Fibroblast of skin of left quadriceps (primary cell): Measurements from ENCODE around the gene PPM1H.

Source experiments
- DNase-seq, 2 experiments: peaks; one replicate each; pipeline ENCODE4 v3.0.0-alpha.2; 2013; ENCODE audit warnings: low read depth in 2 of 2

The PPM1H gene

GRCh38 chr12:62800707-62801400 lies 134.1 kb downstream of the PPM1H start:
- no peak for DNase-seq

DNA sequence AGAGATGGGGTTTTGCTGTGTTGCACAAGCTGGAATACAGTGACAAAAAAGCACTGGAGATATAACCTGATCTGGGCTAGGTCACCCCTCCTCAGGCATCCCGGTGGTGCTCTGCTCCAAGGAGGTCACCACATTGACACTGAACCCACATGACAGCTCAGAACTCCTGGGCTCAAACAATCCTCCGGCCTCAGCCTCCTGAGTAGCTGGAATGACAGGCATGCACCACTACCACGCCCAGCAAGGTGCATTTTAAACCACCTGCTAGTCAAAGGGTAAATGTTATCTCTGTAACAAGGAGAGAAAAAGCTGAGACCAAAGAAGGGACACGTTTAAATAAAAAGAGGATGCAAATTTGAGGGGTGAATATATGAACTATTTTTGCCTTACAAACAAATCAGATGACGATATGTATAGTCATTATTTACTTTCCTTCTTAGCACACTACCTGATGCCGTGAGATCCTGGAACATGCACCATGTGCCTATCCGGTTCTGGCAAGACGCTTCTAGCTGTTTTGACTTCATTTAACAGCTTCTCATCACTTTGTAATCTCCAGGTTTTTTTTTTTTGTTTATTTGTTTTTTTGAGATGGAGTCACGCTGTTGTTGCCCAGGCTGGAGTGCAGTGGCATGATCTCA lies 135.1 kb downstream of the PPM1H start:
- no peak for DNase-seq

- DNase-seq, result peak; percentile 51 to 53
Measured at GRCh38 chr12:62799126-62799736, 135.7 kb downstream of the PPM1H start.

DNA sequence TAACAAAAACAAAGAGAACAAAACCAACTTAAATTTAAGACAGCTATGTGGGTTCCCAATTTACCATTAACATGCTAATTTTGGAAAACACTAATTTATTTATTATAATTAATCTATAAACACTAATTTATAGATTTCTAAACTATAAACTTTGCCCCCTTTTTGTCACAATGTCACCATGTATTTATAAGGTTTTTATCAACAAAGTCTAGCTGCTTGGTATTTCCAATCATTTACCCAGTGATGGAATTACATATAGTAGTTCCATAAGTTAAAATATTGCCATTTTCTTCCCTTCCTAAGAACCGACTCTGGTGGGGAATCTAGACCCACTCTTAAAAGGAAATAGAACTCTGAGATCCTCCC lies 140.7 kb downstream of the PPM1H start:
- DNase-seq, result no peak

- peak; percentile 97 to 98 for DNase-seq
Measured at GRCh38 chr12:62793256-62794217, 141.4 kb downstream of the PPM1H start.

GRCh38 chr12:62792236-62792870 lies 142.6 kb downstream of the PPM1H start:
- DNase-seq, result no peak

GRCh38 chr12:62789851-62790250 lies 145.1 kb downstream of the PPM1H start:
- no peak for DNase-seq

- no peak for DNase-seq
Measured at GRCh38 chr12:62787611-62788010, 147.3 kb downstream of the PPM1H start.

GRCh38 chr12:62787023-62787422 lies 147.9 kb downstream of the PPM1H start:
- DNase-seq, result no peak

GRCh38 chr12:62785941-62786559 lies 148.9 kb downstream of the PPM1H start:
- DNase-seq, result peak; percentile 82 to 87

DNA sequence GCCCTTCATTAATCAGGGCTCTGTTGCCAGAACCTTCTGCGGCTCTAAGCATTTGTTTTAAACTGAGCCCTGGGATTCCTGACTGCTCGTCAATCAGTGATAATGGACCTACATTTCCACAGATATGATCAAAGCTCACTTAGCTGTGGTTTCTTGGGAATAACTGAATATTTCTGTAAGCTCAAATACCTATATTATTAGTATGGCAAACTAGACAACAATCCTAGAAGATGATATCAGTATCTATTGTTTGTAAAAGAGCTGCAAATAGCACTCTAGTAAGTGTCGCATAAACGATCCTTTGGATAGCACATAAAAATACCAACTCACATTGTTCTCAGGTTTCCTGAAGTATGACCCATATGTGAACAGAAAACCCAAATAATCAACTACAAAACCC lies 150.4 kb downstream of the PPM1H start:
- DNase-seq, result no peak

DNA sequence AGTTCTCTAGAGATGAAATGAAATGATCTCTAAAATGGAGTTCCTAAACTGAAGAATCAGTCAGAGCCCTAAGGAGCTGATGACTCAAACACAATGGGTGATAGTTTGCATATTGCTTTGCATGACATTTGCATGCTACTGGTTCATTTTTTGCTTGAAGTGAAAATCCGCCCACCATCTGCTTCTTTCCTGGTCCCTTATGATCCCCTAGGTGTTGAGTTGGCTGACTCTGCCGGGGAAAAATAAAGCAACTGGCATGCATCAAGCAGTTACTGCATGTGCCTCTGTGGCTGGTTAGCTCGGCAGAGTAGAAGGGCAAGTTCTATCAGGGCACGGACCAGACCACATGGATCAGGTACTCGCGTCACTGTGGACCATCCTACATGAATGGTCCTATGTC lies 151.1 kb downstream of the PPM1H start:
- no peak for DNase-seq

GRCh38 chr12:62781136-62781880 lies 153.6 kb downstream of the PPM1H start:
- no peak for DNase-seq

- DNase-seq, result no peak
Measured at GRCh38 chr12:62779488-62779887, 155.5 kb downstream of the PPM1H start.

DNA sequence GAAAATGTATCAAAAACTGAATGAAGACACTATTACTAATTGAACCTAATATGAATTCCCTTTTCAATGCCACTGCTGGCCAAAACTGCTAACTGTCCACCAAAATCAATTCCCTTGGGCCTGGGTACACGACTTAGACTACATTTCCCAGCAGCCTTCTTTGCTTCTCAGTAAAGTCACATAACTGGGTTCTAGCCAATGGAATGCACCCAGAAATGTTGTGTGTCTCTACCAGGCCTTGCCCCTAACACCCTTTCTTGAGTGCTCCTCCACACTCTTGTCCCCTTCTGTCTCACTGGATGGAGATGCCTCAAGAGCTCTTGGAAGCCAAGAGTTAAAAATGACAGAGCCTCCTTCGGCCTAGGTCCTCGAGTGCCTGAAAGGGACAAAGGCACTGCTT lies 156.8 kb downstream of the PPM1H start:
- DNase-seq, result no peak

GRCh38 chr12:62776997-62777396 lies 158.0 kb downstream of the PPM1H start:
- no peak for DNase-seq

DNA sequence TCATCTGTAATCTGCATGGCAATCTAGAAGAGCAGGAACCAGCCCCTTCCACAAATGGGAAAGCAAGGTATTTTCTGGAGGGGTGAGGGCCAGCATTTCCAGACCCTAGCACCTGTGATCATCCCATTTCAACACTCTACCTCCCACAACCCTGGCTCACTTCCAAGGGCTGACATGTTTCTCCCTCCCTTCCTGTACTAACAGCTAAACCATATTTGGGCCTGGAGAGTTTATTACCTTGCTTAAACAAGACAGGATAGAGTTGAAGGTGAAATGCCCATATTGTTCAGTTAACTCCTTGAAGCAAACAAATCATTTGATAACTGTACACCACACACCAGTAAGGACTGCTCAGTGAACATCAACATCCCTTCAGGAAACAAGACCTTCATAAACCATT lies 158.4 kb downstream of the PPM1H start:
- DNase-seq, result no peak

DNA sequence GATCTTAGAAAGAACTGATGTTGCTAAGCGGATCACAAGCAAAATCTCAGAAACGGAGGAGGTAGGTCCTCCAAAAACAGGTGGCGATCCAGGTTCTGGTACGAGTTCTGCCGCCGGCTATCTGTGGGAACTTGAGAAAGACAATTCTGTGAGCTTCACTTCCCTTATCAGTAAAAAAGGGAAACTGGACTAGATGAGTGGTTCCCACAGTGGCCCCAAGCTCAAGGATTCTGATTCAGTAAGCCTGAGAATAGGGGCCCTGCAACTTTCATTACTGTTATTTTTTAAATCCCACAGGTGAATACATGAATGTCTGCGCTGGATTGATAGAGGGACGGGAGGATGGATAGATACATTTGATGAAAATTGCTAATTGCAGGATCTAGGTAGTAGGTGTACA lies 160.2 kb downstream of the PPM1H start:
- no peak for DNase-seq

DNA sequence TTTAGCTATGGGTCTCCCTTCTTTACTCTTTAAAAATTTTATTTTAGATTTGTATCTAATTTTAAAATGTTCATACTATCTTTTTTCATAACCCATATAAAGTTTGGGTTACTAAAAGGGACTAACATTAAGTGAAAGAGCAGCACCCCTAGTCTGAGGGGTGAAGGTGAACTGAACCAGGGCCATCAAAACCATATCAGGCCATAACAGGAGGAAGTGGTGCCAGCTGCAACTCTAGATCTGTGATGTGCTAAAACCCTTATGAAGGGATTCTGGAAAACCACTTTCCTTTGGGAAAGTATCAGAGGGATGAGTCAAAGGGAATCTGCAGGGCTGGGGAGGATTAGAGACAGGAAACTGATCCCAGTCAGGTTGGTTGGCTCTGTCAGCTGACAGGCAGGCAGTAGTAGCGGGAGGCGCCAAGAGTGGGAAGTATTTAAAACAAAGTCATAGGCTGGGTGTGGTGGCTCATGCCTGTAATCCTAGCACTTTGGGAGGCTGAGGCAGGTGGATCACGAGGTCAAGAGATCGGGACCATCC lies 162.5 kb downstream of the PPM1H start:
- DNase-seq, result no peak

DNA sequence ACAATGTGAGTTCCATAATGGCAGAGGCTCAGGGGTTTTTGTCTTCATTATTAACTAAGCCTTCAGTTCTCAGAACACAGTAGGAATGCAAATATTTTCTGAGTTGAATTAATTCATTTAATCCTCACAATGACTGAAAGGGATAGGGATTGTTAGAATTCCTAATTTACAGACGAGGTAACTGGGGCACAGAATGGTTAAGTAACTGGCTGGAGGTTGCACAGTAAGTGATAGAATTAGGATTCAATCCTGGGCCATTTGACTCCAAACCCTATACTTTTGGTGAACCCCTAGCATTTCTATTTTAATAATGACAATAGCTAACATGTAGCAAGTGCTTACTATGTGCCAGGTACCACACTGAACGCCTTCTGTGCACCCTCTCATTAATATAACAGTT lies 163.1 kb downstream of the PPM1H start:
- no peak for DNase-seq
